Endothelial cell of umbilical vein (primary cell): ENCODE data around the gene NEDD4L. TPM values are rescaled to one million over a fixed set of nuclear protein-coding genes. Genes with fewer than 3 reads are reported as not detected.

Source experiments
- BruUV-seq: library from RNA; stranded (reverse); fragments of 400-500 nt; replicated peaks from 2 replicates; lab custom pipeline; 2021; lab: Mats Ljungman, UMichigan
- CTCF ChIA-PET: fragments of 300-600, 350-600 bp; sonication (Branson Sonifier 250); formaldehyde crosslinking; loops from one replicate; lab custom pipeline; 2021; ENCODE audit warnings: antibody characterized with exemption, inconsistent platforms; lab: Charles Lee
- POLR2A ChIA-PET: fragments of 300-600, 350-600 bp; sonication (Branson Sonifier 250); formaldehyde crosslinking; loops from one replicate; lab custom pipeline; 2021; ENCODE audit warnings: antibody characterized with exemption, inconsistent platforms; lab: Charles Lee
- DNase-seq: peaks from one replicate; pipeline ENCODE4 v3.0.0-alpha.2; 2011; ENCODE audit warnings: low read depth, low spot score
- FAIRE-seq: peaks from 2 replicates; lab custom pipeline; 2011; peaks lifted over from hg19 to GRCh38; lab: Jason Lieb, UNC
- H2AFZ ChIP-seq: 2 replicates; pipeline ENCODE4 v1.6.0; 2012; ENCODE audit warnings: low read depth, low read length, control low read depth, inconsistent platforms
- H3K27ac ChIP-seq: 2 replicates; pipeline ENCODE4 v1.5.1; 2011; ENCODE audit warnings: low read depth, mild to moderate bottlenecking, control low read depth, low read length, moderate library complexity; ENCODE audit not compliant: insufficient read depth
- H3K27me3 ChIP-seq, 2 experiments: 2 replicates each; pipeline versions ENCODE4 v1.6.0 to v1.6.1; 2011; ENCODE audit warnings: low read length in 2 of 2, mixed read lengths in 1 of 2; ENCODE audit not compliant: control insufficient read depth in 2 of 2, insufficient read depth in 2 of 2
- H3K36me3 ChIP-seq, 2 experiments: 2 replicates in 1 of 2; 3 replicates in 1 of 2; pipeline ENCODE4 v1.5.1; 2011; ENCODE audit warnings: low read length in 2 of 2, mild to moderate bottlenecking in 1 of 2, moderate library complexity in 1 of 2; ENCODE audit not compliant: control insufficient read depth in 2 of 2, insufficient read depth in 2 of 2; ENCODE audit errors: extremely low read depth in 1 of 2
- H3K4me1 ChIP-seq: 3 replicates; pipeline ENCODE4 v1.5.1; 2011; ENCODE audit warnings: mild to moderate bottlenecking, low read length; ENCODE audit not compliant: control insufficient read depth, insufficient read depth; ENCODE audit errors: extremely low read depth
- H3K4me2 ChIP-seq: 2 replicates; pipeline ENCODE4 v1.6.1; 2011; ENCODE audit warnings: low read length, control low read depth, mixed read lengths; ENCODE audit not compliant: insufficient read depth
- H3K4me3 ChIP-seq, 3 experiments: fragments of 200-600 bp in 1 of 3; sonication (generic), shearing (Covaris generic) in 1 of 3; replicated peaks in 1 of 3; 2 replicates each; pipeline ENCODE4 v1.5.1; 2011 to 2016; ENCODE audit warnings: control low read depth in 3 of 3, low read length in 3 of 3, mild to moderate bottlenecking in 2 of 3, inconsistent platforms in 1 of 3, low read depth in 1 of 3, moderate library complexity in 1 of 3; ENCODE audit not compliant: insufficient read depth in 1 of 3
- H3K79me2 ChIP-seq: 2 replicates; pipeline ENCODE4 v1.6.0; 2012; ENCODE audit warnings: low read length, inconsistent platforms; ENCODE audit not compliant: control insufficient read depth, insufficient read depth
- H3K9ac ChIP-seq: replicated peaks from 2 replicates; pipeline ENCODE3; 2011; ENCODE audit warnings: low read length, control low read depth; ENCODE audit not compliant: insufficient read depth; ENCODE audit errors: extremely low read depth
- H3K9me1 ChIP-seq: replicated peaks from 3 replicates; pipeline ENCODE4 v1.6.0; 2011; ENCODE audit warnings: mild to moderate bottlenecking, low read length; ENCODE audit not compliant: control insufficient read depth, insufficient read depth; ENCODE audit errors: extremely low read depth
- H3K9me3 ChIP-seq: replicated peaks from 2 replicates; pipeline ENCODE4 v1.5.1; 2012; ENCODE audit warnings: low read length, inconsistent platforms; ENCODE audit not compliant: control insufficient read depth, insufficient read depth
- H4K20me1 ChIP-seq: replicated peaks from 2 replicates; pipeline ENCODE3; 2011; ENCODE audit warnings: mild to moderate bottlenecking, low read length; ENCODE audit not compliant: control insufficient read depth, insufficient read depth; ENCODE audit errors: extremely low read depth
- CTCF ChIP-seq, 2 donors: IDR thresholded peaks; 1 replicate in 1 of 2; 2 replicates in 1 of 2; pipeline ENCODE4 v1.5.1; 2011; ENCODE audit warnings: low read length in 2 of 2, mild to moderate bottlenecking in 2 of 2, moderate library complexity in 2 of 2, control low read depth in 1 of 2, inconsistent platforms in 1 of 2, low read depth in 1 of 2; ENCODE audit not compliant: insufficient read depth in 1 of 2; ENCODE audit errors: extremely low read depth in 1 of 2
- EZH2 ChIP-seq: IDR thresholded peaks from 2 replicates; pipeline ENCODE4 v1.6.1; 2012; ENCODE audit warnings: borderline replicate concordance, low read depth, mild to moderate bottlenecking, moderate library complexity, low read length, inconsistent platforms; ENCODE audit not compliant: severe bottlenecking
- FOS ChIP-seq: IDR thresholded peaks from 2 replicates; pipeline ENCODE4 v1.6.1; 2011; ENCODE audit warnings: mild to moderate bottlenecking, low read length, moderate library complexity, borderline replicate concordance; ENCODE audit not compliant: insufficient read depth
- GATA2 ChIP-seq: IDR thresholded peaks from 2 replicates; pipeline ENCODE4 v1.7.0; 2011; ENCODE audit warnings: low read depth, mild to moderate bottlenecking, moderate library complexity, mixed read lengths, low read length; ENCODE audit not compliant: insufficient read length, insufficient read depth
- JUN ChIP-seq: IDR thresholded peaks from 2 replicates; pipeline ENCODE4 v1.6.1; 2011; ENCODE audit warnings: borderline replicate concordance, low read depth; ENCODE audit not compliant: insufficient read length, insufficient read depth
- MAX ChIP-seq: IDR thresholded peaks from 2 replicates; pipeline ENCODE4 v1.6.1; 2011; ENCODE audit not compliant: insufficient read depth, insufficient read length
- MYC ChIP-seq: IDR thresholded peaks from one replicate; pipeline ENCODE4 v1.6.1; 2011; ENCODE audit warnings: mild to moderate bottlenecking, low read depth, low read length
- POLR2A ChIP-seq: IDR thresholded peaks from 2 replicates; pipeline ENCODE4 v1.6.1; 2012; ENCODE audit warnings: low read depth, mild to moderate bottlenecking, control low read depth, low read length
- POLR2AphosphoS5 ChIP-seq: IDR thresholded peaks from 2 replicates; pipeline ENCODE4 v1.6.1; 2012; ENCODE audit warnings: low read depth, mild to moderate bottlenecking, control low read depth, low read length, moderate library complexity; ENCODE audit not compliant: insufficient read depth
- dilution Hi-C: fragments of 300-500 bp; cut with MboI; formaldehyde crosslinking; loops from one replicate; pipeline ENCODE4 v1.15.0; 2019; ENCODE audit warnings: low sequenced_read_pairs; ENCODE audit not compliant: extremely low pct_ligation_motif_present
- intact Hi-C: fragments of 100-400 bp; cut with micrococcal nuclease; formaldehyde crosslinking; loops from one replicate; pipeline ENCODE4 v1.10.0; 2022
- polyA plus RNA-seq, 4 experiments: library from polyadenylated mRNA; depleted of rRNA in 3 of 4; stranded (reverse) in 3 of 4; unstranded in 1 of 4; fragments of >200 nt; gene quantifications; 2 replicates each; pipeline versions ENCODE4 v1.2.1 to v1.2.3, GENCODE V29; 2011 to 2012; ENCODE audit warnings: missing spikeins in 1 of 4
- total RNA-seq: library from RNA; stranded (reverse); gene quantifications from 2 replicates; pipeline ENCODE4 v1.2.3, GENCODE V29; 2021

The NEDD4L gene
- total and polyA plus RNA-seq, 2 donors (not counting 3 experiments of a cell fraction or from before 2014, with no cell fraction given), result 20.5 to 78.9 TPM

- ChIA-PET POLR2A (no interaction called here), CTCF (interaction anchor here (0.8 to 1.2 kb wide), 2 partner anchors 12 to 54 kb away, joined by 3 to 4 read pairs; no protein-coding TSS in a partner anchor)
- H3K27ac ChIP-seq, result no peak overlapping the region
- no peak for FAIRE-seq
- H3K36me3 ChIP-seq, result no peaks in the 10 kb centered on the region
- BruUV-seq, result no TSS peak
- no peaks in the 10 kb centered on the region for H4K20me1 ChIP-seq
- no peak overlapping the region for H3K4me2 ChIP-seq
- H2AFZ ChIP-seq, result no peak overlapping the region
- no peak overlapping the region for H3K4me3 ChIP-seq
- dilution Hi-C loops, result no loop called here
- intact Hi-C loops, result no loop called here
- no peaks in the 10 kb centered on the region for H3K9me3 ChIP-seq
- H3K9ac ChIP-seq, result no peak overlapping the region
- H3K4me1 ChIP-seq, result peaks cover 25% of the 10 kb centered on the region
- H3K9me1 ChIP-seq, result no peaks in the 10 kb centered on the region
- no peaks in the 10 kb centered on the region for H3K79me2 ChIP-seq
- H3K27me3 ChIP-seq, result no peaks in the 10 kb centered on the region
- TF ChIP-seq MYC (no peak), MAX (no peak), EZH2 (no peak), POLR2AphosphoS5 (no peak), CTCF (IDR thresholded peaks at IDR 0.05; ENCODE audit: extremely low read depth in 1 of 2, insufficient read depth in 1 of 2, low read depth in 1 of 2, low read length in 2 of 2) (no peak), JUN (no peak), GATA2 (no peak), POLR2A (no peak), FOS (no peak)
- no peak for DNase-seq
Measured at GRCh38 chr18:58284699-58285448, 240.8 kb downstream of the NEDD4L start.
